Superior temporal gyrus (tissue), 1 donor: ENCODE results near the gene CASTOR1.
"Not testable (repeated sequence)": the region's sequence is repeated elsewhere in the genome, so short reads cannot be mapped to it uniquely, and the experiment has no call there.

Experiments
- DNase-seq: peaks from one replicate; pipeline ENCODE4 v3.0.0-alpha.2; 2016; ENCODE audit errors: extremely low spot score

The CASTOR1 gene

GRCh38 chr22:30289141-30289979, at the start of gene CASTOR1:
CASTOR1 (minus strand) TSS chr22:30289505; CDS start chr22:30289497, 8 bp downstream.
- DNase-seq = peak; percentile 96

- no peak for DNase-seq
Observed at GRCh38 chr22:30338802-30339201, 49.5 kb upstream of the CASTOR1 start.

- not testable (repeated sequence) for DNase-seq
Observed at GRCh38 chr22:30338341-30338740, 49.0 kb upstream of the CASTOR1 start.

GRCh38 chr22:30337461-30337778, 48.1 kb upstream of the CASTOR1 start:
- DNase-seq = no peak

- no peak for DNase-seq
Observed at GRCh38 chr22:30336752-30337460, 47.6 kb upstream of the CASTOR1 start.

GRCh38 chr22:30335236-30335635, 45.9 kb upstream of the CASTOR1 start:
- DNase-seq = no peak

GRCh38 chr22:30334646-30335045, 45.3 kb upstream of the CASTOR1 start:
- no peak for DNase-seq

- no peak for DNase-seq
Observed at GRCh38 chr22:30333707-30334087, 44.4 kb upstream of the CASTOR1 start.

GRCh38 chr22:30332994-30333706, 43.8 kb upstream of the CASTOR1 start:
- DNase-seq = no peak

GRCh38 chr22:30332551-30332950, 43.2 kb upstream of the CASTOR1 start:
- DNase-seq = peak; percentile 56

- DNase-seq = no peak
Observed at GRCh38 chr22:30328466-30329049, 39.3 kb upstream of the CASTOR1 start.

- no peak for DNase-seq
Observed at GRCh38 chr22:30327864-30328345, 38.6 kb upstream of the CASTOR1 start.

GRCh38 chr22:30326706-30327362, 37.5 kb upstream of the CASTOR1 start, which contains the start of gene TBC1D10A:
TBC1D10A (minus strand) TSS chr22:30326941; CDS start chr22:30326881, 60 bp downstream.
- DNase-seq = peak; percentile 80

- no peak for DNase-seq
Observed at GRCh38 chr22:30326255-30326705, 37.0 kb upstream of the CASTOR1 start.

GRCh38 chr22:30325724-30326254, 36.5 kb upstream of the CASTOR1 start:
- no peak for DNase-seq

GRCh38 chr22:30325065-30325720, 35.9 kb upstream of the CASTOR1 start:
- no peak for DNase-seq

- no peak for DNase-seq
Observed at GRCh38 chr22:30324014-30324730, 34.9 kb upstream of the CASTOR1 start.

- DNase-seq = no peak
Observed at GRCh38 chr22:30323246-30323645, 33.9 kb upstream of the CASTOR1 start.

GRCh38 chr22:30321461-30321860, 32.2 kb upstream of the CASTOR1 start:
- no peak for DNase-seq
